Mucosa of stomach (tissue), 1 donor: Measurements from ENCODE around the gene GFRA3.
"Not testable (repeated sequence)": the region's sequence is repeated elsewhere in the genome, so short reads cannot be mapped to it uniquely, and the experiment has no call there.

Source experiments
- H3K27me3 ChIP-seq: one replicate; pipeline ENCODE4 v1.7.0; 2013; ENCODE audit warnings: mild to moderate bottlenecking, low read length; ENCODE audit not compliant: control insufficient read depth, insufficient read depth
- H3K36me3 ChIP-seq: one replicate; pipeline ENCODE4 v1.7.0; 2013; ENCODE audit warnings: low read length; ENCODE audit not compliant: control insufficient read depth, insufficient read depth
- H3K4me1 ChIP-seq: one replicate; pipeline ENCODE4 v1.7.0; 2013; ENCODE audit warnings: mild to moderate bottlenecking, low read length; ENCODE audit not compliant: control insufficient read depth, insufficient read depth
- H3K4me3 ChIP-seq: one replicate; pipeline ENCODE4 v1.7.0; 2013; ENCODE audit warnings: low read length
- H3K9ac ChIP-seq: one replicate; pipeline ENCODE4 v1.7.0; 2013; ENCODE audit warnings: mild to moderate bottlenecking, low read length, moderate library complexity
- H3K9me3 ChIP-seq: one replicate; pipeline ENCODE4 v1.7.0; 2013; ENCODE audit warnings: mild to moderate bottlenecking, low read length, moderate library complexity; ENCODE audit not compliant: control insufficient read depth
- donor health status: Pancreatic carcinoma.

Gene GFRA3

DNA sequence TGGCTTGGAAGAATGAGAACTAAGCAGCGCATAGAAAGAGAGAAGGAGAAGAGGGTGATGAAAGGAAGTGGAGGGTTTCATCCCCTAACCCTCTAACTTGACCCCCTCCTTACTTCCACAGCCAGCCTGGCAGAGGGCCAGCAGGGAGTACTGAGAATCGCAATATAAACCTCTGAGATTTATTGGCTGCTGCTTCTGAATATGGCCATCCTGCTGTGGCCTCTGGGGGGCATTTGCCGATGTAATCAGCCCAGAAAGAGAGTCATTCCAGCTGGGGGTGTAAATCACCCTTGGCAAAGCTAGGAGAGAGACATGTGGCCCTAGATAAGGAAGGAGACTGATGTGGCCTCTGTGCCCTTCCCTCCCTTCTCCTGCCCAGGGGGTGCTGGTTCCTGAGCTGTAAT, 960 bp upstream of the GFRA3 start:
- Histone ChIP-seq H3K4me3 (no peak overlapping the region), H3K4me1 (peaks cover 9% of the 10 kb centered on the region), H3K9ac (no peak overlapping the region), H3K36me3 (no peaks in the 10 kb centered on the region), H3K9me3 (no peaks in the 10 kb centered on the region), H3K27me3 (peaks cover 21% of the 10 kb centered on the region)

DNA sequence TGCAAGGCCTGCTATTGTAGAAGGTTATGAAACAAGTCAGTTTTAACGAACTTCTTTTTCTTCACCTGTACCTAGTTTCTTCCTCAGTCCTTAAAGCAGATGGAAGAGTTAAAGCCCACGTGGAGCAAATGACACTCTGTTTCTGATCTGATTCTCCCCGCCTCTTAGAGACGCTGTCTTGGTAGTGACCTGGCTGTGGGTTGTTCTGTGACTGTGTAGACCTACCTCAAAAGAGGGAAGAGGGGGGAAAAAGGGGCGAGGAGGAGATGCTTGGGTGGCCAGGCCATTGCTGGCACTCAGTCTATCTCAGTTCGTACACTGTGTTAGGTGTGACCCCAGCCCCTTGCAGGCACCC, 610 bp downstream of the GFRA3 start:
- no peak overlapping the region for H3K4me3 ChIP-seq
- H3K4me1 ChIP-seq: peaks cover 9% of the 10 kb centered on the region
- no peaks in the 10 kb centered on the region for H3K36me3 ChIP-seq
- H3K9ac ChIP-seq: no peak overlapping the region
- no peaks in the 10 kb centered on the region for H3K9me3 ChIP-seq
- H3K27me3 ChIP-seq: peaks cover 21% of the 10 kb centered on the region

DNA sequence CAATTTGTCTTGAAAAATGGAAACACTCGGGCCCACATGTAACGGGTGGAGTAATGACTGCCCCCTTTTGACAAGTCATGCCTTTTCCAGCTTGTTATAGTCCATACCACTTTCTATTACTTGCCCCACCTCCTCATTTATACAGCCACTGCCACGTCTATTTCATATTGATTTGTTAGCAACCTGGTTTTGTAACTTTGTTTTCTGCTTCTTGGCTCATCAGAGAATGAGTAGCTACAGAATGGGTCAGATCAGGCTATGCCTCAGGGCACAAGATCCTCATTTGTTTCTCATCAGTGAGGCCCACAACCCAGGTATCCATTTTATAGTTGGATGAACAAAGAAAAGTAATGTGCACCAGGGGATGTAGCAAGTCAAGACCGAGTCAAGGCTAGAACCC, 1.7 kb downstream of the GFRA3 start:
- Histone ChIP-seq H3K9ac (no peak overlapping the region), H3K27me3 (peaks cover 21% of the 10 kb centered on the region), H3K4me3 (no peak overlapping the region), H3K9me3 (no peaks in the 10 kb centered on the region), H3K36me3 (no peaks in the 10 kb centered on the region), H3K4me1 (peaks cover 9% of the 10 kb centered on the region)

DNA sequence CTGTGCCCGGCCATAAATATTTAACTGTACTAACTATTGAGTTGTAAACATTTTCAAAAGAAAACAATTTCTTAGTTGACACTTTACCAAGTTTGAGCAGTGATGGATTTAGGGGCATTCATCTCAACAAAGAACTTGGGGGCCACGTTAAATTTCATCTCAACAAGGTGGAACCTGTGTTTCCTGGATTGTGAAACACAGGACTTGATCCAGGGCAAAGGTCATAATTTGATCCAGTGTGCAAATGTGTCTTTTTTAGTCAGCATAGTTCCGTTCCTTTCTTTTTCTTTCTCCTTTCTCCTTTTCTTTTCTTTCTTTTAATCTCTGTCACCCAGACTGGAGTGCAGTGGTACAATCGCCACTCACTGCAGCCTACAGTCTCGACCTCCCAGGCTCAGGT, 3.1 kb downstream of the GFRA3 start:
- Histone ChIP-seq H3K27me3 (peaks cover 21% of the 10 kb centered on the region), H3K4me1 (peaks cover 3% of the 10 kb centered on the region), H3K9me3 (no peaks in the 10 kb centered on the region), H3K4me3 (no peak overlapping the region), H3K36me3 (no peaks in the 10 kb centered on the region), H3K9ac (no peak overlapping the region)

DNA sequence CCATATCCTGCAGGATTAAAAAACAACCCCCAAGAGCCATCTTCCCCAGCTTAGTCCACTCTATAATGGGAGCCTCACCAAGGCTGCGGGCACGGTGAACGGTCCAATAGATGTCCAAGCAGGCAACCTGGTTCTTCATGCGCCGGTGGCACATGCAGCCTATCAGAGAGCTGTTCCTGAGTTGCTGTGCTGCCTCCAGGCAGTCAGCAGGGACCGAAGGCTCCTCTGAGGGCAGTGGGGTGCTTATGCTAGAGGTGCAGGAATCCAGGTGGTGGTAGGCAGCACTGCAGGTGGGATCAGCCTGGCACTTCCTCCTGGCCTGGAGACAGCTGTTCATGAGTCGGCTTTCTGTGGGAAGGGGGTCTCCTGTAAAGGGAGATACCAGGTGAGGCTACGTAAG, 10.2 kb downstream of the GFRA3 start:
- Histone ChIP-seq H3K27me3 (no peaks in the 10 kb centered on the region), H3K36me3 (no peaks in the 10 kb centered on the region), H3K9me3 (no peaks in the 10 kb centered on the region), H3K4me1 (no peaks in the 10 kb centered on the region), H3K4me3 (no peak overlapping the region), H3K9ac (no peak overlapping the region)

DNA sequence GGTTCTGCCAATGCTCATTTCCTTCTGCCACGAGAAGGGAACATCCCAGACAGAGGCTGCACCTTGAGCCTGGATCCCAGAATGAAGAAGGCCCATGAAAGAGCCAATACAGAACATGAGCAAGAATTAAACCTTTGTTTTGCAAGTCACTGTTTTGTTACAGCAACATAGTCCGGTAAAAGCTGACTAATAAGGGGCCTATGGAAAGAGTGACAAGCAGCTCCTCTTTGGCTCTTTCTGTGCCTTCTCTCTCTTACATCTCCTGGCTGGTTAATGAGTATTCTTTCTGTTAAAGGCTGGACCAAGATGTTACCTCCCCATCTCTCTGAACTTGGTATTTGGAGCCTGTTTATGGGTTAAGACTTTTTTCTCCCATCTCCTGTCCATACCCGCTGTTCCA, 10.8 kb downstream of the GFRA3 start:
- Histone ChIP-seq H3K4me3 (no peak overlapping the region), H3K27me3 (no peaks in the 10 kb centered on the region), H3K9ac (no peak overlapping the region)

DNA sequence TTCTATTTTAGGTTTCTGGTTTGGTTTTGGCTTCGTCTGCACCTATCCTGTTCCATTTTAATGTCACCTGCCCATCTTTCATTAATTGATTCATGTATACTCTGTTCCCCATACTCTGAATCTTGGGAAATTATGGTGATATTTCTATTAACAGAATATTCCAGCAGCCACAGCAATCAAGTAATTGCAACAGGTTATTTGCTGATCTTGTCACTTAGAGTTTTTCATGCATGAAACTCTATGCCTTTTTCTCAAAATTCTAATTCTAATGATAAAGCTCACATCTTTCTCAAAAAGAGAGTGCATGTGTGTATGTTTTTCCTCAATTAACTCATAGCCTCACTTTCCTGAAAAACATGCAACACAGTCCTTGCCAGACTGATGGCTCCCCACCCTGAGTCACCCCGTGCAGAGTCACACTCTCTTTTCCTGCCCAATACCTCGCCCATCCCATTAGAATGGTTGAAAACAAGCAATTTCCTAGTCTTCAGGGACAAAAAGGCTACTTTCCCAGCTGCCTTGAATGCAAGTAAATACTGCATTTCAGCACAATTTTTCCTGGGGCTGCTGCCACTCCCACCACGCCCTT, 15.6 kb downstream of the GFRA3 start:
- no peaks in the 10 kb centered on the region for H3K27me3 ChIP-seq
- no peaks in the 10 kb centered on the region for H3K9me3 ChIP-seq
- no peak overlapping the region for H3K9ac ChIP-seq
- no peaks in the 10 kb centered on the region for H3K4me1 ChIP-seq
- H3K36me3 ChIP-seq: no peaks in the 10 kb centered on the region
- H3K4me3 ChIP-seq: no peak overlapping the region

More for the DNA sequence above, 10.8 kb downstream of the GFRA3 start:
- Histone ChIP-seq H3K36me3 (no peaks in the 10 kb centered on the region), H3K4me1 (no peaks in the 10 kb centered on the region), H3K9me3 (no peaks in the 10 kb centered on the region)

DNA sequence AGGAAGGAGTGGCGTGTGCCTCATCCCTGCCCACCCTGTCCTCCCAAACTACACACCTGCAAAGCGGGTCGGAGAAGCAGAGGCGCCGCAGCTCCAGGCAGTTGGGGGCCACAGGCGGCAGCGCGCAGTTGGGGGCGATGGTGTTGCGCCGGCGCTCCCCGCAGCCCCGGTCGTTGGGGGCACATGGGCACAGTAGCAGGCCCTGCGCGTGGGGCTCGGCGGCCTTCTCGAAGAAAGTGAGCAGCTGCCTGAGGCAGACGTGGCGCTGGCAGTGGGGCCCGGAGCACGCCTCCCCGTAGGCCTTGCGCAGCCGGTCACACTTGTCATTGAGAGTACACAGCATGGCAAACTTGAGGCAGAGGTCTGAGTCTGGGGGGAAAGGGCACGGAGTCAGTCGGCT, 16.8 kb downstream of the GFRA3 start:
- no peaks in the 10 kb centered on the region for H3K4me1 ChIP-seq

DNA sequence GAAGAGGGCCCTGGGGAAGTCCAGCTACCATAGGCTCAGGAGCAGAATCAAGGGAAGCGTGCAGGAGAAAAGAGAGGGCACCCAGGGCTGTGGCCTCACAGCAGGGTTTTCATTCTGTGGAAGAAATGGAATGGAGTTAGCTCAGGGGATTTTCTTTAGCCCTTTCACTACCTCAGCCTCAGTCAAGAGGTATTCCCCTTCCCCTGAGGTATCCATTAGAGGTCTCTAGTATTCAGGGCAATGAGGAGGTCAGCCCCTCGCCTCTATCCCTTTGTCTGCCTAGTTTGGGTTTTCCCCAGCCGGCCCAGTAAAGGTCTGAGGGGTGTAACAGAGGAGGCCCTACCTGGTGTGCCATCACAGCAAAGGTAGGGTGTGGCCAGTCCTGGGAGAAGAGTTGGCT, 21.5 kb downstream of the GFRA3 start:
- H3K36me3 ChIP-seq: no peaks in the 10 kb centered on the region
- H3K9me3 ChIP-seq: no peaks in the 10 kb centered on the region
- H3K9ac ChIP-seq: no peak overlapping the region
- no peak overlapping the region for H3K4me3 ChIP-seq
- H3K27me3 ChIP-seq: no peaks in the 10 kb centered on the region
- no peaks in the 10 kb centered on the region for H3K4me1 ChIP-seq

More for the DNA sequence above, 16.8 kb downstream of the GFRA3 start:
- H3K4me3 ChIP-seq: no peak overlapping the region
- no peak overlapping the region for H3K9ac ChIP-seq
- H3K9me3 ChIP-seq: no peaks in the 10 kb centered on the region
- no peaks in the 10 kb centered on the region for H3K36me3 ChIP-seq
- no peaks in the 10 kb centered on the region for H3K27me3 ChIP-seq

DNA sequence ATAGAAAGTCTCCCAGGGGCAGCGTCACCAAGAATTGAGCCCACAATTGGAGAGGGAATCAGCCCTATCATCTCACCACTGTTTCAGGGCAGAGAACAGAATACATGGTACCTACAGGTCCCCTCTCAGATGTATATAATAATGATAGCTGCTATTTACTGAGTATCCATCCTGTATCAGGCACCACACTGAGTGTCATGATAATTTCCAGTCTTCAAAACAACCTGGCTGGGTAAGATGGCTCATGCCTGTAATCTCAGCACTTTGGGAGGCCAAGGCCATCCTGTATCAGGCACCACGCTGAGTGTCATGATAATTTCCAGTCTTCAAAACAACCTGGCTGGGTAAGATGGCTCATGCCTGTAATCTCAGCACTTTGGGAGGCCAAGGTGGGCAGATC, 26.6 kb downstream of the GFRA3 start:
- not testable (repeated sequence) for H3K4me1 ChIP-seq, H3K9me3 ChIP-seq, H3K9ac ChIP-seq, H3K36me3 ChIP-seq, H3K4me3 ChIP-seq
- peaks cover 12% of the 10 kb centered on the region for H3K27me3 ChIP-seq

DNA sequence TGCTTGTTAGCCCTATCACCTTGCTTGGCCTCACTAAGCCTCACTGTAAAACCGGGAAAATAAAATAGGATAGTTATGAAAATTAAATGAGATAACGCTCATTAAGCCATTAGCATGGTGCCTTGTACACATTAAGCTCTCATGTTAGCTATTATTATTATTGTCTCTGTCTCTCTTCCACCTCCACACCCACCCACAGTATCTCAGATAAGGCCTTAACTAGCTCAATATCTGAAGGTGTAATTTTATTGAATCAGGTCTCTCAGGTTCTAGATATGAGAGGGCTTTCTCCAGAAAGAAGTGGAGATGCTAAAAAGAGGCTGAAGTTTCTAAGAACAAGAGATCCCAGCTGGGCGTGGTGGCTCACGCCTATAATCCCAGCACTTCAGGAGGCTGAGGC, 27.6 kb downstream of the GFRA3 start:
- peaks cover 5% of the 10 kb centered on the region for H3K4me1 ChIP-seq
- no peak overlapping the region for H3K9ac ChIP-seq
- H3K9me3 ChIP-seq: no peaks in the 10 kb centered on the region
- H3K36me3 ChIP-seq: no peaks in the 10 kb centered on the region
- peaks cover 22% of the 10 kb centered on the region for H3K27me3 ChIP-seq
- H3K4me3 ChIP-seq: no peak overlapping the region

DNA sequence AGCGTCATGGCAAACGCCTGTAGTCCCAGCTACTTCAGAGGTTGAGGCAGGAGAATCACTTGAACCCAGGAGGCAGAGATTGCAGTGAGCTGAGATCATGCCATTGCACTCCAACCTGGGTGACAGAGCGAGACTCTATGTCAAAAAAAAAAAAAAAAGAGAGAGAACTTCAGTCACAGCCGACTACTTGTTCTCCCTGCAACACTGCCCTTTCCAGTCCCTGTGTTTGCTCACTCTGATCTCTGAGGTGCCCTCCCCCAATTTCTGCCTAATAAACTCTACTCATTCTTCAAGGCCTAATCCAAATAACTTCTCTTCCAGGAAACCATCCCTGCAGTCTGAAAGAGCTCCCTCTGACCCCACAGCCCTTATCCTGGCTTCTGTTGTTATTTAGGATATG, 28.1 kb downstream of the GFRA3 start:
- H3K9ac ChIP-seq: no peak overlapping the region
- H3K4me1 ChIP-seq: peaks cover 10% of the 10 kb centered on the region
- no peak overlapping the region for H3K4me3 ChIP-seq
- no peaks in the 10 kb centered on the region for H3K9me3 ChIP-seq
- H3K27me3 ChIP-seq: peaks cover 27% of the 10 kb centered on the region
- no peaks in the 10 kb centered on the region for H3K36me3 ChIP-seq

DNA sequence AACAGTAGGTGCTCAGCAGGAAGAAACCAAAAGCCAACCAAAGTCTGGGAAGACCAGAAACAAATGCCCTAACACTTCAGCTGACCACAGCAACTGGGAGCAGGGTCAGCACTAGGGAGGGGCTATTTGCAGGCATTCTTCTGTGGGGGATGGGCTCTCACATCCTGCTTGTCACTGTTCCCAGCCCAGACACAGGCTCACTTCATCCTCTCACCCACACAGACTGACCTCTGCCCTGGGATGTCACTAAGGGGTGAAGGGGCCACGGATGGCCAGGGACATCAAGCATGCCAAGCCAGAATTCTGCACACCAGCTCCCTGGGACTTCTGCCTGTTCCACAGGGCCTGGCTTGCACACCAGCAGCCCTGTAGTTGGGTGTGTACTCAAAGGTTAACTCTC, 28.7 kb downstream of the GFRA3 start:
- Histone ChIP-seq H3K27me3 (peaks cover 33% of the 10 kb centered on the region), H3K4me3 (no peak overlapping the region), H3K4me1 (peaks cover 10% of the 10 kb centered on the region), H3K36me3 (no peaks in the 10 kb centered on the region), H3K9me3 (no peaks in the 10 kb centered on the region), H3K9ac (no peak overlapping the region)
